A549 (cell line): ENCODE data around the gene PLEKHA7. TPM values are rescaled to one million over a fixed set of nuclear protein-coding genes. Genes with fewer than 3 reads are reported as not detected.

Experiments used
- ATAC-seq, 2 experiments: fragments of 200-7000 bp in 1 of 2; fragments of >200 bp in 1 of 2; cut with Nextera tagmentation in 1 of 2; cut with Tn5 transposase in 1 of 2; 3 replicates each; pipeline versions ENCODE4 v1.8.0 to v1.9.1; 2018 to 2020; ENCODE audit warnings: mild to moderate bottlenecking in 1 of 2, moderate library complexity in 1 of 2
- CTCF ChIA-PET: fragments of 300-600 bp; sonication (Branson Sonifier 250); formaldehyde crosslinking; extraction: SDS; loops from one replicate; lab custom pipeline; 2021; ENCODE audit warnings: antibody characterized with exemption, inconsistent platforms; lab: Yijun Ruan, JAX
- POLR2A ChIA-PET: fragments of 350-600 bp; formaldehyde crosslinking; extraction: SDS; loops from one replicate; lab custom pipeline; 2021; ENCODE audit warnings: antibody characterized with exemption, inconsistent platforms; lab: Yijun Ruan, JAX
- DNase-seq, 2 experiments: peaks; one replicate each; pipeline versions ENCODE4 v3.0.0 to v3.0.0-alpha.2; 2011 to 2016; ENCODE audit warnings: low read depth in 1 of 2, low spot score in 1 of 2
- FAIRE-seq: peaks from 2 replicates; lab custom pipeline; 2011; peaks lifted over from hg19 to GRCh38; lab: Jason Lieb, UNC
- H3K27ac ChIP-seq, 2 experiments: fragments of >200 bp; sonication (Bioruptor Twin); formaldehyde crosslinking; 3 replicates each; pipeline ENCODE4 v1.5.1; 2016 to 2017
- H3K4me1 ChIP-seq: fragments of >200 bp; sonication (Bioruptor Twin); formaldehyde crosslinking; 3 replicates; pipeline ENCODE4 v1.6.1; 2016
- H3K4me2 ChIP-seq: fragments of >200 bp; sonication (Bioruptor Twin); formaldehyde crosslinking; 3 replicates; pipeline ENCODE4 v1.6.1; 2016
- H3K4me3 ChIP-seq: fragments of >200 bp; sonication (Bioruptor Twin); formaldehyde crosslinking; 3 replicates; pipeline ENCODE4 v1.5.1; 2016
- H3K9me3 ChIP-seq: fragments of >200 bp; sonication (Bioruptor Twin); formaldehyde crosslinking; 3 replicates; pipeline ENCODE4 v1.6.1; 2016
- CEBPB ChIP-seq, 2 experiments: fragments of >200 bp in 1 of 2; sonication (Bioruptor Twin) in 1 of 2; formaldehyde crosslinking in 1 of 2; IDR thresholded peaks; 2 replicates each; pipeline ENCODE4 v1.6.1; 2012 to 2016
- CHD4 ChIP-seq: fragments of 200-600 bp; sonication (generic); IDR thresholded peaks from 2 replicates; pipeline ENCODE4 v1.6.1; 2016; ENCODE audit warnings: antibody characterized with exemption, mild to moderate bottlenecking, borderline replicate concordance
- ELK1 ChIP-seq: fragments of 150-350 bp; IDR thresholded peaks from 2 replicates; pipeline ENCODE4 v1.6.1; 2014; ENCODE audit warnings: low read depth, mild to moderate bottlenecking, low read length
- ESRRA ChIP-seq: fragments of 150-350 bp; IDR thresholded peaks from 2 replicates; pipeline ENCODE4 v1.6.1; 2014; ENCODE audit warnings: mild to moderate bottlenecking, low read length, borderline replicate concordance
- HOXA7 ChIP-seq: fragments of 250-450 bp; sonication (Bioruptor Pico); IDR thresholded peaks from 2 replicates; pipeline ENCODE4 v1.5.0; 2020; ENCODE audit warnings: mild to moderate bottlenecking, moderate library complexity
- HOXB5 ChIP-seq: fragments of 250-450 bp; sonication (Bioruptor Pico); IDR thresholded peaks from 2 replicates; pipeline ENCODE4 v1.5.0; 2020; ENCODE audit warnings: mild to moderate bottlenecking, moderate library complexity
- JUNB ChIP-seq: fragments of >200 bp; sonication (Bioruptor Twin); formaldehyde crosslinking; IDR thresholded peaks from 2 replicates; pipeline ENCODE4 v1.6.1; 2016
- KDM1A ChIP-seq: fragments of 200-600 bp; sonication (generic); IDR thresholded peaks from 2 replicates; pipeline ENCODE4 v1.6.1; 2016; ENCODE audit warnings: low read depth, mild to moderate bottlenecking
- MAFK ChIP-seq: fragments of 450-650 bp; IDR thresholded peaks from 2 replicates; pipeline ENCODE4 v1.6.1; 2014; ENCODE audit not compliant: partially characterized antibody
- MAZ ChIP-seq: fragments of 150-350 bp; IDR thresholded peaks from 2 replicates; pipeline ENCODE4 v1.6.1; 2014; ENCODE audit warnings: antibody characterized with exemption, low read depth, low read length, borderline replicate concordance
- NFE2L2 ChIP-seq: fragments of 150-350 bp; conservative IDR thresholded peaks from 2 replicates; pipeline ENCODE4 v1.6.1; 2014; ENCODE audit warnings: low read length
- NPAS2 ChIP-seq: fragments of 250-450 bp; sonication (Bioruptor Pico); IDR thresholded peaks from 2 replicates; pipeline ENCODE4 v1.8.0; 2022; ENCODE audit warnings: mild to moderate bottlenecking, moderate library complexity, borderline replicate concordance
- PHF8 ChIP-seq: fragments of 200-600 bp; sonication (generic); IDR thresholded peaks from 2 replicates; pipeline ENCODE4 v1.6.1; 2016; ENCODE audit warnings: low read depth, mild to moderate bottlenecking, antibody characterized with exemption, moderate library complexity, borderline replicate concordance
- RARB ChIP-seq: fragments of 250-450 bp; sonication (Bioruptor Pico); IDR thresholded peaks from 2 replicates; pipeline ENCODE4 v1.8.0; 2021; ENCODE audit warnings: mild to moderate bottlenecking, moderate library complexity
- RNF2 ChIP-seq: fragments of 200-600 bp; sonication (generic); IDR thresholded peaks from 2 replicates; pipeline ENCODE4 v1.6.1; 2016; ENCODE audit warnings: low read depth, mild to moderate bottlenecking, antibody characterized with exemption, moderate library complexity, borderline replicate concordance
- TFCP2L1 ChIP-seq: fragments of 250-450 bp; sonication (Bioruptor Pico); IDR thresholded peaks from 2 replicates; pipeline ENCODE4 v1.5.0; 2021; ENCODE audit warnings: mild to moderate bottlenecking
- ZFP36 ChIP-seq: fragments of 450-650 bp; IDR thresholded peaks from 2 replicates; pipeline ENCODE4 v1.6.1; 2014; ENCODE audit warnings: borderline replicate concordance; ENCODE audit not compliant: partially characterized antibody
- WGBS: methylation state at CpG from one replicate; pipeline ENCODE4 v1.1.6; 2017; ENCODE audit errors: missing lambda C conversion rate; 5-methylcytosine and 5-hydroxymethylcytosine counted together
- polyA plus RNA-seq, 4 experiments: library from polyadenylated mRNA; depleted of rRNA in 3 of 4; stranded (reverse); fragments of >200 nt; fragmentation: RNase III in 1 of 4; extraction: RNeasy Plus Mini Kit Qiagen cat#74134 plus additional on column Dnase treatment in 1 of 4; gene quantifications; 2 replicates in 3 of 4; 3 replicates in 1 of 4; pipeline ENCODE4 v1.2.3, GENCODE V29; 2011 to 2017
- TF ChIP-seq, protein P1 (sequence below): fragments of 250-450 bp; sonication (Bioruptor Pico); IDR thresholded peaks from 2 replicates; pipeline ENCODE4 v1.5.0; 2020; ENCODE audit warnings: low read depth, mild to moderate bottlenecking, moderate library complexity
- TF ChIP-seq, protein P2 (sequence below): fragments of >200 bp; sonication (Bioruptor Twin); formaldehyde crosslinking; IDR thresholded peaks from 3 replicates; pipeline ENCODE4 v1.6.1; 2016
- TF ChIP-seq, protein P3 (sequence below): fragments of >200 bp; sonication (Bioruptor Twin); formaldehyde crosslinking; IDR thresholded peaks from 3 replicates; pipeline ENCODE4 v1.5.1; 2016
- TF ChIP-seq, protein P4 (sequence below): fragments of >200 bp; sonication (Bioruptor Twin); formaldehyde crosslinking; IDR thresholded peaks from 2 replicates; pipeline ENCODE4 v1.6.1; 2016

Gene PLEKHA7
- polyA plus RNA-seq, 2 of the 4 experiments (the other 2 are of a cell fraction): 8.7 to 13.8 TPM

DNA sequence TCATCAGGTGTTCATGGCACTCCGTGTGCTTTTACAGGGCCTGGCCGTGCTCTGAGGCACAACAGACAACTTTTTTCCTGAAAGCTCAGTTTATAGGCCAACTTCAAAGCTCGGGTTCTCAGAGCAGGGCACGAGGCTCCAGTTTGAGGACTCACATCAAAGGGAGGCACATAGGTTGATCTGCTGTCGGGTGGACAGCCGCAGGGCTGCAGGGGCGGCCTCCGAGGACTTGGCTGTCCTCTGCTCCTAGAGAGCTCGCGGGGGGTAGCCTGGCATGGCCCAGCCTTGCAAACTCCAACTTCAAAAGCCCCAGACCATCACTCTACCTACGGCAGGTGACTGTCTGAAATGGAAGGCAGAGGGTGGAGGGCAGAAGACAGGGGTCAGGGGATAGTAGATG lies 244.2 kb downstream of the PLEKHA7 start:
- FAIRE-seq: no peak
- 82% methylated on average over 11 of the region's 11 CpGs for WGBS
- Histone ChIP-seq H3K4me1 (no peaks in the 10 kb centered on the region), H3K9me3 (no peaks in the 10 kb centered on the region), H3K4me2 (no peak overlapping the region), H3K27ac (no peak overlapping the region), H3K4me3 (no peak overlapping the region)
- DNase-seq: no peak
- ChIA-PET CTCF (interaction anchor here (7.9 kb wide), 1 partner anchor 16 kb away, joined by 94 read pairs; no protein-coding TSS in a partner anchor), POLR2A (interaction anchor here (1.4 kb wide), 1 partner anchor 32 kb away, joined by 3 read pairs; no protein-coding TSS in a partner anchor)
- ATAC-seq: no peak
- TF ChIP-seq, protein P1, sequence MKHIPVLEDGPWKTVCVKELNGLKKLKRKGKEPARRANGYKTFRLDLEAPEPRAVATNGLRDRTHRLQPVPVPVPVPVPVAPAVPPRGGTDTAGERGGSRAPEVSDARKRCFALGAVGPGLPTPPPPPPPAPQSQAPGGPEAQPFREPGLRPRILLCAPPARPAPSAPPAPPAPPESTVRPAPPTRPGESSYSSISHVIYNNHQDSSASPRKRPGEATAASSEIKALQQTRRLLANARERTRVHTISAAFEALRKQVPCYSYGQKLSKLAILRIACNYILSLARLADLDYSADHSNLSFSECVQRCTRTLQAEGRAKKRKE (CRISPR knock-in tag): no peak
- no peak for TF ChIP-seq ZFP36
- TF ChIP-seq HOXA7 (CRISPR knock-in tag): no peak
- no peak for TF ChIP-seq CEBPB (IDR thresholded peaks at IDR 0.05)
- TF ChIP-seq PHF8: no peak
- TF ChIP-seq JUNB: no peak
- TF ChIP-seq HOXB5 (CRISPR knock-in tag): no peak
- TF ChIP-seq KDM1A: no peak
- TF ChIP-seq, protein P2, sequence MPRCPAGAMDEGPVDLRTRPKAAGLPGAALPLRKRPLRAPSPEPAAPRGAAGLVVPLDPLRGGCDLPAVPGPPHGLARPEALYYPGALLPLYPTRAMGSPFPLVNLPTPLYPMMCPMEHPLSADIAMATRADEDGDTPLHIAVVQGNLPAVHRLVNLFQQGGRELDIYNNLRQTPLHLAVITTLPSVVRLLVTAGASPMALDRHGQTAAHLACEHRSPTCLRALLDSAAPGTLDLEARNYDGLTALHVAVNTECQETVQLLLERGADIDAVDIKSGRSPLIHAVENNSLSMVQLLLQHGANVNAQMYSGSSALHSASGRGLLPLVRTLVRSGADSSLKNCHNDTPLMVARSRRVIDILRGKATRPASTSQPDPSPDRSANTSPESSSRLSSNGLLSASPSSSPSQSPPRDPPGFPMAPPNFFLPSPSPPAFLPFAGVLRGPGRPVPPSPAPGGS: no peak
- TF ChIP-seq RARB (CRISPR knock-in tag): no peak
- TF ChIP-seq NPAS2 (CRISPR knock-in tag): no peak
- TF ChIP-seq MAZ: no peak
- TF ChIP-seq CHD4: no peak
- TF ChIP-seq MAFK: no peak
- no peak for TF ChIP-seq ELK1
- no peak for TF ChIP-seq RNF2
- TF ChIP-seq, protein P3, sequence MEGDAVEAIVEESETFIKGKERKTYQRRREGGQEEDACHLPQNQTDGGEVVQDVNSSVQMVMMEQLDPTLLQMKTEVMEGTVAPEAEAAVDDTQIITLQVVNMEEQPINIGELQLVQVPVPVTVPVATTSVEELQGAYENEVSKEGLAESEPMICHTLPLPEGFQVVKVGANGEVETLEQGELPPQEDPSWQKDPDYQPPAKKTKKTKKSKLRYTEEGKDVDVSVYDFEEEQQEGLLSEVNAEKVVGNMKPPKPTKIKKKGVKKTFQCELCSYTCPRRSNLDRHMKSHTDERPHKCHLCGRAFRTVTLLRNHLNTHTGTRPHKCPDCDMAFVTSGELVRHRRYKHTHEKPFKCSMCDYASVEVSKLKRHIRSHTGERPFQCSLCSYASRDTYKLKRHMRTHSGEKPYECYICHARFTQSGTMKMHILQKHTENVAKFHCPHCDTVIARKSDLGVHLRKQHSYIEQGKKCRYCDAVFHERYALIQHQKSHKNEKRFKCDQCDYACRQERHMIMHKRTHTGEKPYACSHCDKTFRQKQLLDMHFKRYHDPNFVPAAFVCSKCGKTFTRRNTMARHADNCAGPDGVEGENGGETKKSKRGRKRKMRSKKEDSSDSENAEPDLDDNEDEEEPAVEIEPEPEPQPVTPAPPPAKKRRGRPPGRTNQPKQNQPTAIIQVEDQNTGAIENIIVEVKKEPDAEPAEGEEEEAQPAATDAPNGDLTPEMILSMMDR: no peak
- TF ChIP-seq TFCP2L1 (CRISPR knock-in tag): no peak
- TF ChIP-seq, protein P4, sequence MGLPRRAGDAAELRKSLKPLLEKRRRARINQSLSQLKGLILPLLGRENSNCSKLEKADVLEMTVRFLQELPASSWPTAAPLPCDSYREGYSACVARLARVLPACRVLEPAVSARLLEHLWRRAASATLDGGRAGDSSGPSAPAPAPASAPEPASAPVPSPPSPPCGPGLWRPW: no peak

DNA sequence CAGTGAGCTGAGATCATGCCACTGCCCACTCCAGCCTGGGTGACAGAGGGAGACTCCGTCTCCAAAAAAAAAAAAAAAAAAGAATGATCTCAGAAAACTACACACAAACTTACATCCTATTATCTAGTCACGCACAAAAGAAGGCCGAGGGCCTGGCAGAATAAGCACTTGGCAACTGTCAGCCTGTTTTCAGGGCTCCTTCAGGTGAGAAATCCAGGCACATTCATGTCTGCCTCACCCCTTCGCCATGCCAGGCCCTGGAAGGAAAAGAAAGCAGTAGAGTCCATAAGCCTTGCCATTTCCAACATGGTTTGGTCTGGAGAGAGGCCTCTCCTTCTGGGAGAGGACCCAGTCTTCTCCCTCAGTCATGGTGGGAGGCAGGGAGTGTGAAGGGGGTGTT lies 244.8 kb downstream of the PLEKHA7 start:
- POLR2A ChIA-PET: interaction anchor here (1.4 kb wide), 1 partner anchor 32 kb away, joined by 3 read pairs; no protein-coding TSS in a partner anchor
- TF ChIP-seq NFE2L2 (no peak), ESRRA (no peak)
- CTCF ChIA-PET: interaction anchor here (0.7 to 7.9 kb wide), 3 partner anchors 17 to 37 kb away, joined by 3 to 94 read pairs (median 4); no protein-coding TSS in a partner anchor
- Histone ChIP-seq H3K4me3 (no peak overlapping the region), H3K4me2 (no peak overlapping the region), H3K27ac (no peak overlapping the region), H3K9me3 (no peaks in the 10 kb centered on the region), H3K4me1 (no peaks in the 10 kb centered on the region)
- DNase-seq (no peak), ATAC-seq (no peak), FAIRE-seq (no peak)
- WGBS: 84% methylated on average over 4 of the region's 4 CpGs
